ENCODE data around the gene CEMIP. TPM values are rescaled to one million over a fixed set of nuclear protein-coding genes. Genes with fewer than 3 reads are reported as not detected.
A peak's percentile ranks its signal among the peaks of the same experiment; 100 is the strongest.

CEMIP gene
- total RNA-seq, 1 experiment from 2014 or later: 3.1 TPM

DNA sequence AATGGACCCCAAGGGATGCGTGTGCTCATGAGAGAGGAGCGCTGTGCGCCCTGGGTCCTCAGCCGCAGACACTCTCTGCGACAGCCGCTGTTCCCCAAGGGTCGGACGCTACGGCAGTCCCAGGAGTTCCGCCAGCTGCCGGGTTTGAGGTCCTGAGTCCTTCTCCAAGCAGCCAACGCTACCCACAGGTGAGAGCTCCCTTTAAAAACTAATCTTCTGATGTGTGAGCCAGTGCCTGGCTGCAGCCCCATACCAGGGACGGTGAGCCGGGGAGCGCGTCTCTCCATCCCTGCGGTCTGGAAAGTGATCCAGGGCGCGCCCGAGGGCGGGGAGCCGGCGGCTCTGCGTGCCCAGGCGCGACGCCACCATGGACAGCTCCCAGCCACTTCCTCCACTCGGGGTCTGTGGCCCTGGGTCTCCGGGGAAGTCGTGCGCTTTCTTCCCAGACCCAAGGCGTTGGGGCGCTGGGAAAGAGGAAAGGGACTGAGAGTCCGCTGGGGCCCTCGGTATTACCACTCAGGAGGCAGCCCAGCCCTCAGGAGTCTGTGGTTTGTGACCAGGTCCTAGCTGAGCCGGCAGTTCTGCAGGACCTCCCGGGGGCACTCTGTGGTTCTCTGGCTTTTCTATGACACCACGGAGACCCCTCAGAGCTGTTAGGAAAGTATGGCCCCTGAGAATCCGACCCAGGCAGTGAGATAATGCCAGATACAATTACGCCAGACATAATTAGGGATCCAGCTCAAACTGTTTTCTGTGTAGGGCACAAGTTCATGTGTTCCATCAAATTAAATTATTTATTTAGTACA lies 1.4 kb downstream of the CEMIP start:
- peak overlapping the region; percentile 52; the same call in 1 of the 2 replicates for H2AFZ ChIP-seq (ENCODE audit: low read length)
- peaks cover 27% of the 10 kb centered on the region for H3K4me1 ChIP-seq (ENCODE audit: insufficient read depth, low read length)
- no peaks in the 10 kb centered on the region for H3K79me2 ChIP-seq (ENCODE audit: low read length)
- no peaks in the 10 kb centered on the region for H4K20me1 ChIP-seq (ENCODE audit: low read length)
- no peaks in the 10 kb centered on the region for H3F3A ChIP-seq (ENCODE audit: low read length, unreplicated experiment)
- H3K4me3 ChIP-seq (ENCODE audit: low read length): peak overlapping the region; percentile 66
- TF ChIP-seq EZH2 (IDR thresholded peaks at IDR 0.05; ENCODE audit: low read length, unreplicated experiment) (no peak), EZH2phosphoT487 (IDR thresholded peaks at IDR 0.05; ENCODE audit: borderline replicate concordance, low read length) (no peak)
- TF ChIP-seq, protein P1, sequence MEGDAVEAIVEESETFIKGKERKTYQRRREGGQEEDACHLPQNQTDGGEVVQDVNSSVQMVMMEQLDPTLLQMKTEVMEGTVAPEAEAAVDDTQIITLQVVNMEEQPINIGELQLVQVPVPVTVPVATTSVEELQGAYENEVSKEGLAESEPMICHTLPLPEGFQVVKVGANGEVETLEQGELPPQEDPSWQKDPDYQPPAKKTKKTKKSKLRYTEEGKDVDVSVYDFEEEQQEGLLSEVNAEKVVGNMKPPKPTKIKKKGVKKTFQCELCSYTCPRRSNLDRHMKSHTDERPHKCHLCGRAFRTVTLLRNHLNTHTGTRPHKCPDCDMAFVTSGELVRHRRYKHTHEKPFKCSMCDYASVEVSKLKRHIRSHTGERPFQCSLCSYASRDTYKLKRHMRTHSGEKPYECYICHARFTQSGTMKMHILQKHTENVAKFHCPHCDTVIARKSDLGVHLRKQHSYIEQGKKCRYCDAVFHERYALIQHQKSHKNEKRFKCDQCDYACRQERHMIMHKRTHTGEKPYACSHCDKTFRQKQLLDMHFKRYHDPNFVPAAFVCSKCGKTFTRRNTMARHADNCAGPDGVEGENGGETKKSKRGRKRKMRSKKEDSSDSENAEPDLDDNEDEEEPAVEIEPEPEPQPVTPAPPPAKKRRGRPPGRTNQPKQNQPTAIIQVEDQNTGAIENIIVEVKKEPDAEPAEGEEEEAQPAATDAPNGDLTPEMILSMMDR (conservative IDR thresholded peaks at IDR 0.05; ENCODE audit: low read depth, low read length): no peak
- no peak overlapping the region for H3K27ac ChIP-seq (ENCODE audit: low read length)
- intact Hi-C loops (cut with micrococcal nuclease): loop anchor here (1.0 kb wide), 2 partner anchors 25 to 190 kb away; no protein-coding TSS in a partner anchor
- peak overlapping the region; percentile 89 for H3K4me2 ChIP-seq (ENCODE audit: low read length)
- H3K9me2 ChIP-seq (replicated peaks; ENCODE audit: low read length): no peaks in the 10 kb centered on the region
- no peaks in the 10 kb centered on the region for H3K9me3 ChIP-seq (ENCODE audit: low read length)
- H3K27me3 ChIP-seq (ENCODE audit: low read length): 0 out of 2 replicates have a peak, but pooled peaks cover 4% of the 10 kb centered on the region
- ChIA-PET POLR2A (ENCODE audit: unreplicated experiment) (no interaction called here), CTCF (interaction anchor here (0.8 to 5.3 kb wide), 3 partner anchors 64 to 213 kb away, joined by 3 to 44 read pairs (median 7); no protein-coding TSS in a partner anchor)
- H3K36me3 ChIP-seq (ENCODE audit: low read depth, low read length): no peaks in the 10 kb centered on the region
- DNase-seq (peak; percentile 69), ATAC-seq (peak; percentile 25)
- no TSS peak for BruUV-seq (replicated peaks)
- no peak overlapping the region for H3K9ac ChIP-seq (ENCODE audit: low read length)

DNA sequence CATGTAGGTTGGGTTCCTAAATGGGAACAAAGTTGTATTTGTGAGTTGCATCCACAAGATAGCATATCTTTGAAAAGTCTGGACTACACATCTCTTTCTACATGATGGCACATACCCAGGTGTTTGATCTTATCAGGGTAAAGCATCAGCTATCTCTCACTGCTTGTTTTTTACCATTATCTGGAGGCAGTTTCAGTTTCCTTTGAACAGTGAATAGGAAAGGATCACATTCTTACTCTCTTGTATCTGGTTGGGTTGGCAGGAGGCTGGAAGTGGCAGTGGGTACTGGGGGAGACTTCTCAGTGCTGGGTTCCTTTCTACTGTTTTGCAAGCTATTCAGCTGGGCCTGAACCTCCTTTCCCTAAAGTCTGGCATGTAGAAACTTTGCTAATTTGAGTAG lies 4.1 kb downstream of the CEMIP start:
- Histone ChIP-seq H3F3A (ENCODE audit: low read length, unreplicated experiment) (no peaks in the 10 kb centered on the region), H3K9me3 (ENCODE audit: low read length) (no peaks in the 10 kb centered on the region), H3K4me3 (ENCODE audit: low read length) (no peak overlapping the region), H3K79me2 (ENCODE audit: low read length) (no peaks in the 10 kb centered on the region), H3K36me3 (ENCODE audit: low read depth, low read length) (no peaks in the 10 kb centered on the region), H3K4me1 (ENCODE audit: insufficient read depth, low read length) (peaks cover 16% of the 10 kb centered on the region), H3K9me2 (replicated peaks; ENCODE audit: low read length) (no peaks in the 10 kb centered on the region), H2AFZ (ENCODE audit: low read length) (no peak overlapping the region), H3K27ac (ENCODE audit: low read length) (no peak overlapping the region), H3K27me3 (ENCODE audit: low read length) (0 out of 2 replicates have a peak, but pooled peaks cover 4% of the 10 kb centered on the region), H3K4me2 (ENCODE audit: low read length) (no peak overlapping the region), H3K9ac (ENCODE audit: low read length) (no peak overlapping the region), H4K20me1 (ENCODE audit: low read length) (no peaks in the 10 kb centered on the region)
- POLR2A ChIA-PET (ENCODE audit: unreplicated experiment): no interaction called here
- TF ChIP-seq, protein P1 (conservative IDR thresholded peaks at IDR 0.05; ENCODE audit: low read depth, low read length): no peak
- TF ChIP-seq EZH2 (IDR thresholded peaks at IDR 0.05; ENCODE audit: low read length, unreplicated experiment) (no peak), EZH2phosphoT487 (IDR thresholded peaks at IDR 0.05; ENCODE audit: borderline replicate concordance, low read length) (no peak)
- intact Hi-C loops (cut with micrococcal nuclease): no loop called here
- no peak for ATAC-seq
- no peak for DNase-seq
- CTCF ChIA-PET: no interaction called here
- BruUV-seq (replicated peaks): no TSS peak

DNA sequence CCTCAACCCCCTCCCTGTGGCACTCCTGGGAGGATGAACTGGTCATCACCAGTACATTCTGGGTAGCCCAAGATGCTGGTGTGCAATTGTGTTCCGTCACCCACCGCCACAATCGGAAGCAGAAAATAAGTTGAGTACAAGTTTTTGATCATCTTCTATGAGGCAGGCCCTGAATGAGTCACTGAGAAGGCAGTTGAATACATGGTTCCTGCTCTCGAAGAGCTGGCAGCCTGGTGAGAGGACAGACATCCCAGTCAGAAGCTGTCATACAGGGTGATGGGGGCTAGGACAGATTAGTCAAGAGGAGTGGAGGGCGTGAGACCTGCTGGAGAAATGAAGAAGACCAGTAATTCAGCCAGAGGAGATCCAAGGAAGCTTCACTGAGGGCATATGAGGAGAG lies 6.2 kb downstream of the CEMIP start:
- ChIA-PET CTCF (interaction anchor here (0.8 kb wide), 1 partner anchor 218 kb away, joined by 4 read pairs; no protein-coding TSS in a partner anchor), POLR2A (ENCODE audit: unreplicated experiment) (no interaction called here)
- Histone ChIP-seq H3K27ac (ENCODE audit: low read length) (no peak overlapping the region), H3K27me3 (ENCODE audit: low read length) (0 out of 2 replicates have a peak, but pooled peaks cover under 1% of the 10 kb centered on the region), H3K79me2 (ENCODE audit: low read length) (no peaks in the 10 kb centered on the region), H3K36me3 (ENCODE audit: low read depth, low read length) (no peaks in the 10 kb centered on the region), H3F3A (ENCODE audit: low read length, unreplicated experiment) (no peaks in the 10 kb centered on the region), H3K4me3 (ENCODE audit: low read length) (no peak overlapping the region), H3K9ac (ENCODE audit: low read length) (no peak overlapping the region), H3K4me2 (ENCODE audit: low read length) (no peak overlapping the region), H3K4me1 (ENCODE audit: insufficient read depth, low read length) (peaks cover 6% of the 10 kb centered on the region; the same call in 1 of the 2 replicates), H3K9me3 (ENCODE audit: low read length) (no peaks in the 10 kb centered on the region), H4K20me1 (ENCODE audit: low read length) (no peaks in the 10 kb centered on the region), H2AFZ (ENCODE audit: low read length) (no peak overlapping the region), H3K9me2 (replicated peaks; ENCODE audit: low read length) (no peaks in the 10 kb centered on the region)
- DNase-seq (no peak), ATAC-seq (no peak)
- intact Hi-C loops (cut with micrococcal nuclease): no loop called here
- BruUV-seq (replicated peaks): no TSS peak
- TF ChIP-seq, protein P1 (conservative IDR thresholded peaks at IDR 0.05; ENCODE audit: low read depth, low read length): no peak
- TF ChIP-seq EZH2 (IDR thresholded peaks at IDR 0.05; ENCODE audit: low read length, unreplicated experiment) (no peak), EZH2phosphoT487 (IDR thresholded peaks at IDR 0.05; ENCODE audit: borderline replicate concordance, low read length) (no peak)

Data from PC-3 (cell line).